Testis (tissue), 3 donors: Measurements from ENCODE around the gene PDGFRA. TPM values are rescaled to one million over a fixed set of nuclear protein-coding genes. Genes with fewer than 3 reads are reported as not detected.
A peak's percentile ranks its signal among the peaks of the same experiment; 100 is the strongest.

Experiments
- DNase-seq: peaks from one replicate; pipeline ENCODE4 v3.0.0-alpha.2; 2019
- H3K27ac ChIP-seq, 2 donors: fragments of 200-600 bp; sonication (generic); one replicate each; pipeline ENCODE4 v1.5.1; 2019
- H3K27me3 ChIP-seq: fragments of 200-600 bp; sonication (generic); one replicate; pipeline ENCODE4 v1.5.1; 2019
- H3K36me3 ChIP-seq: fragments of 200-600 bp; sonication (generic); one replicate; pipeline ENCODE4 v1.5.1; 2017; ENCODE audit warnings: low read depth; ENCODE audit errors: missing control alignments
- H3K4me1 ChIP-seq: fragments of 200-600 bp; sonication (generic); one replicate; pipeline ENCODE4 v1.5.1; 2019
- H3K4me3 ChIP-seq, 2 donors: fragments of 200-600 bp; sonication (generic); one replicate each; pipeline ENCODE4 v1.5.1; 2017 to 2019
- H3K9me3 ChIP-seq: fragments of 200-600 bp; sonication (generic); one replicate; pipeline ENCODE4 v1.5.1; 2017
- POLR2A ChIP-seq: fragments of 450-650 bp; IDR thresholded peaks from one replicate; pipeline ENCODE4 v1.6.1; 2017; ENCODE audit warnings: antibody characterized with exemption, mild to moderate bottlenecking, moderate library complexity
- WGBS, 2 donors: methylation state at CpG; one replicate each; pipeline ENCODE4 v1.1.5; 2018; 5-methylcytosine and 5-hydroxymethylcytosine counted together
- intact Hi-C: fragments of 100-400 bp; cut with DNase I; formaldehyde crosslinking; loops from one replicate; pipeline ENCODE4 v1.15.1; 2023; ENCODE audit warnings: low total_unique reads
- polyA plus RNA-seq: library from polyadenylated mRNA; stranded (reverse); fragments of 350-450 nt; fragmentation: Illumina TruSeq; extraction: RNeasy Lipid Tissue Mini Kit (QIAGEN cat#74804); gene quantifications from one replicate; pipeline ENCODE4 v1.2.3, GENCODE V29; 2014; ENCODE audit warnings: low read depth, low replicate concordance; ENCODE audit not compliant: insufficient read depth
- total RNA-seq, 2 donors: library from RNA; depleted of rRNA; stranded (reverse); fragments of >200 nt; gene quantifications; one replicate each; pipeline ENCODE4 v1.2.3, GENCODE V29; 2016
- TF ChIP-seq, protein P1 (sequence below), 3 experiments: fragments of 450-650 bp in 2 of 3; fragments of 200-600 bp in 1 of 3; sonication (generic) in 1 of 3; IDR thresholded peaks; one replicate each; pipeline ENCODE4 v1.5.1; 2016 to 2019; ENCODE audit warnings: antibody characterized with exemption in 3 of 3, mild to moderate bottlenecking in 2 of 3, moderate library complexity in 1 of 3

PDGFRA gene
- total and polyA plus RNA-seq, 3 donors from 2014 or later, result 26.2 to 86.1 (median 46.5) TPM

DNA sequence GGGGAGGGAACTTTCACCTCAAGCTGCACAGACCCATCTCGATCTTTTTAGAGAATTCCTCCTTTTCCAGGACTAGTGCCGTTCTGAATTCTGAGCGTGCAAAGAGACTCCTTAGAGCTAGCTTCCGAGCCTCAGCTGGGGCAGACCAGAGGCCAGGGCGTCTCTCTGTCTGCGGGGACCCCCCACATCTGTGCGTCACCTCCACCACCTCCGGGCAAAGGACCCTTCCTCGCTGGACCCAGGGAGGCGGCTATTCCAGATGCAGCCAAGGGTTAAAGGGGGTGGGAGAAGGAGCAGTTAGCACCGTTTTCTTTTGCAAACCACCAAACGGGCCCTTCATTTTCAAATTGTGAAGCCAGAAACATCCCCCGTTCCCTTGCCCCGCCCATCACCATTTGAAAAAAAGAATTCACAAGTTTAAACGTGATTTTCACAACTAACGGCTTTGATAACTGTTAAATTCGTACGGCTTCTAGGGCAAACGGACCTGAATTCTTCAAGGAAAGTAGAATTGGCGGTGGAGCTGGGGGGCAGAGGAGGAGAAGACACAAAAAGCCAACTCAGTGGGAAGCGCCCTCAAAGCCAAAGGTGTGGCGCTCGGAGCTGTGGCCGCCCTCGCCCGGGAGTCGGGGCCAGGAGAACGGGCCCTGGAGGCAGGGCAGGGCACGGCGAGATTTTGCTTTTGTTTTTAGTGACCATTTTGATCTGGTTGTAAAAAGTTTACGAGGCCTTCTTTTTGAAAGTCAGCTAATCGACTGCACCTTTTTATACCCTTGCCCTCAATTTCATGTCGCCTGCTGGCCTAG lies 3.3 kb upstream of the PDGFRA start:
- Histone ChIP-seq H3K9me3 (no peaks in the 10 kb centered on the region), H3K36me3 (no peaks in the 10 kb centered on the region), H3K27ac (peak overlapping the region; percentile 72 to 78), H3K27me3 (no peaks in the 10 kb centered on the region), H3K4me1 (peaks cover 21% of the 10 kb centered on the region), H3K4me3 (peak overlapping the region; percentile 77 to 81)
- WGBS, 2 donors, result 6 to 7% methylated on average over 33 of the region's 33 CpGs
- no peak for TF ChIP-seq POLR2A
- TF ChIP-seq, protein P1, sequence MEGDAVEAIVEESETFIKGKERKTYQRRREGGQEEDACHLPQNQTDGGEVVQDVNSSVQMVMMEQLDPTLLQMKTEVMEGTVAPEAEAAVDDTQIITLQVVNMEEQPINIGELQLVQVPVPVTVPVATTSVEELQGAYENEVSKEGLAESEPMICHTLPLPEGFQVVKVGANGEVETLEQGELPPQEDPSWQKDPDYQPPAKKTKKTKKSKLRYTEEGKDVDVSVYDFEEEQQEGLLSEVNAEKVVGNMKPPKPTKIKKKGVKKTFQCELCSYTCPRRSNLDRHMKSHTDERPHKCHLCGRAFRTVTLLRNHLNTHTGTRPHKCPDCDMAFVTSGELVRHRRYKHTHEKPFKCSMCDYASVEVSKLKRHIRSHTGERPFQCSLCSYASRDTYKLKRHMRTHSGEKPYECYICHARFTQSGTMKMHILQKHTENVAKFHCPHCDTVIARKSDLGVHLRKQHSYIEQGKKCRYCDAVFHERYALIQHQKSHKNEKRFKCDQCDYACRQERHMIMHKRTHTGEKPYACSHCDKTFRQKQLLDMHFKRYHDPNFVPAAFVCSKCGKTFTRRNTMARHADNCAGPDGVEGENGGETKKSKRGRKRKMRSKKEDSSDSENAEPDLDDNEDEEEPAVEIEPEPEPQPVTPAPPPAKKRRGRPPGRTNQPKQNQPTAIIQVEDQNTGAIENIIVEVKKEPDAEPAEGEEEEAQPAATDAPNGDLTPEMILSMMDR (IDR thresholded peaks at IDR 0.05), result peak in 1 of 3 experiments; percentile 16
- intact Hi-C loops, result loop anchor here (5.0 to 10.0 kb wide), 2 partner anchors 321 to 1224 kb away; no protein-coding TSS in a partner anchor
- no peak for DNase-seq

DNA sequence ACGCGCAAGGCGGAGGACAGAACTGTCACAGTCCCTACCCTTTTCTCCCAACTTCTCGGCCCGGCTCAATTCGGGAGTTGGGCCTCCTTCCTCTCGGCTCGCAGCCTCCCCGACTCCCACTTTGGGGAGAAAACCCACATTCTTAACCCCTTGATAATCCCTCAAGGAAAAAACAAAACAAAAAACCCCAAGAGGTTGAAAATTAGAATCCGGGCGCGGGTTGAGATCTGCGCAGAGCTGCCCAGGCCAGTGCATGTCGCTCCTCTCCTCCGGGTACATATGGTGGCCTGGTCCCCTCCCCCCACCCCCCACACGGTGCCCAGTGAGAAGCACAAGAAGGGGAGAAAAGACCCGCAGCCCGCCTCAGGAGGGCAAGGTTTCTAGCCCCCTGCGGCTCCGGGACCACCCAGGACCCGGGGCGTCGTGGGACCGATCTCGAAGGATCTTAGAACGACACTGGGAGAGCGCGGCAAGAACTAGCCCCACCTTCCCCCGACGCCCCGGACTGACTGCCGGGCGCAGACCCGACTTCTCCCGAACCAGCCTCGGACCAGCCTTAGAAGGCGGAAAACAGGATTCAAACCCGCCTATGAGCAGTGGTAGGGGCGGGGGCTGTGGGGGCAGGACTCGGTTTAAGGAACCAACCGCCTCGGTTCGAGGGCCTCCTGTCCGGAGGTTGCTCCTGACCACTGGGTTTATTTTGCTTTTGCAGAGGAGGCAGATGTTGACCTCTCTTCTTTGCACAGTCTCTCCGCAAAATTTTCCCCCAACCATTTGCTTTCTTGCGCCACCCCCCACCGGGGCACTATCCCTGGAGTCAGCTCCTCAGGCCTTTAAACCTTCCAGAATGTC lies 2.5 kb upstream of the PDGFRA start:
- no peaks in the 10 kb centered on the region for H3K9me3 ChIP-seq
- DNase-seq, result peak; percentile 77
- intact Hi-C loops, result loop anchor here (5.0 to 10.0 kb wide), 2 partner anchors 322 to 1224 kb away; no protein-coding TSS in a partner anchor
- H3K27me3 ChIP-seq, result no peaks in the 10 kb centered on the region
- 3 to 5% methylated on average over 20 to 47 of the region's 47 CpGs for WGBS, 2 donors
- H3K4me1 ChIP-seq, result peaks cover 21% of the 10 kb centered on the region
- TF ChIP-seq, protein P1 (IDR thresholded peaks at IDR 0.05), result no peak
- peak; percentile 21 for TF ChIP-seq POLR2A
- H3K4me3 ChIP-seq, result peak overlapping the region; percentile 77 to 81
- H3K36me3 ChIP-seq, result no peaks in the 10 kb centered on the region
- peak overlapping the region; percentile 78 for H3K27ac ChIP-seq

DNA sequence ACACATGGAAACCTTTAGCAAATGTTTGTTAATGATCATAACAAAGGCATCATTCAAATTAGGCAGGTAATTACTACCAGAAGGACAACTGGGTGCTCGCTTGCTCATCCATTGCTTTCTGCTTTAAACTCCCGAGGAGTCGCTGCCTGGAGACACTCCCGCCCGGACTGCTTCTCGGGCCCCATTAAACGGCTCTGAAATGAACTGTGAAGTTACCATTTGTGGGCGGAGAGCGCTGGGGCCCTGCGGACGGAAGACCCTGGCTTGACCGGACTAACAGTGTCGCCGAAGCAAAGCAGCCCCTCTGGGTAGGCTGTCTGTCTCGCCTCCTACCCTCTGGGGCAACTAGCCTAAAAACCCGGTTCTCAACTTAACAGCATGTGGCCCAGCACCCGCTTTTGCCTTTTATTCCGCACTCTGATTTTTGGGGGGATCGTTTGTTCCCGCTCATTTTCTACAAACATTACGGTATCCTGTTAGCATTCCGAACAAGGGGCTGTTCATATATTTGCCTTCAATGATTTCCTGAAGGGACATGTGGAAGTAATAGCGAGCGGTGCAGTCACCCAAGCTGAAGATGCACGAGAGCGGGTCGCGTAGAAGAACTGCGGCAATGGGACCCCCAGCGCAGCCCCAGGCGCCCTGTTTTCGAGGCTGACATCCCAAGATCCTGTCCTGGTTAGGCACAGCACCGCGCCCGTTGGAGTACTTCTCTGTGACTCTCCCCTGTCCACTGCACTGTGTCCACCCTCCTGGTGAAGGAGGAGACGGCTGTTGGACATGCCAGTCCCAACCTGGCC lies 1.6 kb upstream of the PDGFRA start:
- Histone ChIP-seq H3K36me3 (no peaks in the 10 kb centered on the region), H3K4me1 (peaks cover 24% of the 10 kb centered on the region), H3K27ac (peak overlapping the region; percentile 78), H3K4me3 (peak overlapping the region; percentile 77 to 81), H3K9me3 (no peaks in the 10 kb centered on the region), H3K27me3 (no peaks in the 10 kb centered on the region)
- no peak for TF ChIP-seq POLR2A
- TF ChIP-seq, protein P1 (IDR thresholded peaks at IDR 0.05), result no peak
- intact Hi-C loops, result loop anchor here (5.0 to 10.0 kb wide), 2 partner anchors 323 to 1225 kb away; no protein-coding TSS in a partner anchor
- WGBS, 2 donors, result 1% methylated on average over 36 of the region's 36 CpGs
- peak; percentile 69 for DNase-seq

DNA sequence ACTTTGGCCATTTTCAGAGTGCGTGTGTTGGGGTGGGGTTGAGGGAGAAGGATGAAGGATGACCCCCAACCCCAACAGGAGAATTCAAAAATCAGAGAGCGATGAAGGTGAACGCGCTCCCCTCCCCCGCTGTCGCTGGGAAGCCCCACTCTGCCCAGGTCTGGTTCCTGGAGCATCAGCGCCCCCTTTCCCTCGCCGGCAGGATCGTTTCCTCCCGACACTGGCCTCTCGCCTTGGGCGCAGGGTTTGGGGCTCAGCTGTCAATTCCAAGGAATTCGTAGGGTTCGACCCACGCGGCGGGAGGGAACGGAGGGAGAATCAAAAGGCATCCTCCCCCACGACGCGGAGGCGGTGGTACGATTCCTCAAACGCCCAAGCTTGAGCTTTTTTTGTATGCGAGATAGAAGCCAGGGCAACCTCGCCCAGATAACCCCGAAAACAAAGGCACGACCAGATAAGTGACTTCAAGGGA lies 1.0 kb upstream of the PDGFRA start:
- 2% methylated on average over 16 to 29 of the region's 29 CpGs for WGBS, 2 donors
- Histone ChIP-seq H3K4me1 (peaks cover 26% of the 10 kb centered on the region), H3K27me3 (no peaks in the 10 kb centered on the region), H3K9me3 (no peaks in the 10 kb centered on the region), H3K27ac (peak overlapping the region; percentile 78), H3K4me3 (peak overlapping the region; percentile 77 to 81), H3K36me3 (no peaks in the 10 kb centered on the region)
- intact Hi-C loops, result loop anchor here (5.0 to 10.0 kb wide), 2 partner anchors 323 to 1226 kb away; no protein-coding TSS in a partner anchor
- TF ChIP-seq POLR2A, result no peak
- TF ChIP-seq, protein P1 (IDR thresholded peaks at IDR 0.05), result peak; percentile 75 to 79 (median 79)
- DNase-seq, result peak; percentile 90
